Epithelial cell of proximal tubule (primary cell): ENCODE measurements around the gene APBB2. TPM values are rescaled to one million over a fixed set of nuclear protein-coding genes. Genes with fewer than 3 reads are reported as not detected.

Source experiments
- DNase-seq: peaks from one replicate; pipeline ENCODE4 v3.0.0-alpha.2; 2011; ENCODE audit warnings: low read depth
- H3K4me3 ChIP-seq: 2 replicates; pipeline ENCODE4 v1.5.1; 2011; ENCODE audit warnings: low read depth, mild to moderate bottlenecking, low read length
- CTCF ChIP-seq: conservative IDR thresholded peaks from 2 replicates; pipeline ENCODE4 v1.5.1; 2012; ENCODE audit warnings: low read depth, mild to moderate bottlenecking, low read length
- total RNA-seq: library from RNA; depleted of rRNA; stranded (reverse); fragments of >200 nt; gene quantifications from 2 replicates; pipeline ENCODE4 v1.2.3, GENCODE V29; 2015

The APBB2 gene
- total RNA-seq, 1 donor from 2014 or later, result 27.9 TPM

- no peak overlapping the region for H3K4me3 ChIP-seq
- no peak for DNase-seq
- TF ChIP-seq CTCF, result no peak
Observed at GRCh38 chr4:41038304-41038703, 176.0 kb downstream of the APBB2 start.

GRCh38 chr4:41029098-41029497, 185.2 kb downstream of the APBB2 start:
- H3K4me3 ChIP-seq, result no peak overlapping the region
- no peak for DNase-seq
- no peak for TF ChIP-seq CTCF

DNA sequence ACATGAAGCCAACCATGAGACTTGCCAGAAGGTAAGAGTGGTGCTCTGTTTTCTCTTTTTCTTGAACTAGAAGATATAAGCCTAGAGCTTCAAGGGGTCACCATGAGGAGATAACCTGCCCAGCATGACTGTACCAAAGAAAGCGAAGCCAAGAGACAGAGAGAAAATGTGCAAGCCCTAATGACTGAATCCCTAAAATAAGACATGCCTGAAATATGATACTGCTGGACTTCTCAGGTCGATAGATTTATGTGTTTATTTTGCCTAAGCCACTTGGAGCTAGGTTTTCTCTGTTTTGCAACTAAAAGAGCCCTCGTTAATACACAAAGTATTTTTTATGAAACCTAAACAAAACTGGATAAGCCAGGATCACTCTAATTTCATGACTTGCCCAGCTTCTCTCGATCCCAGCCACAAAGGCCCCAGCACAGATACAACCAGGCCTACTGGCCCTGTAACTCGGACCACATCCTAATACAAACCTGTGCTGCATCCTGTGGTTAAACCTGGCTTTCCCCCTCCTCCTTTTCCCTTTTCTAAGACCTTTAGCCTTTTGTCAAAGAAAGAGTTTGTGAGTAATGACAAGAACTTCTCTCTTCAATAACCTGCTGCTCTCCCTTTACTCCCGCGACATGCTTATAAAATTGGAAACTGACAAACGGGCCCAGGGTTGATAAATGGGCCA, 185.8 kb downstream of the APBB2 start:
- no peak for TF ChIP-seq CTCF
- H3K4me3 ChIP-seq, result no peak overlapping the region
- no peak for DNase-seq

DNA sequence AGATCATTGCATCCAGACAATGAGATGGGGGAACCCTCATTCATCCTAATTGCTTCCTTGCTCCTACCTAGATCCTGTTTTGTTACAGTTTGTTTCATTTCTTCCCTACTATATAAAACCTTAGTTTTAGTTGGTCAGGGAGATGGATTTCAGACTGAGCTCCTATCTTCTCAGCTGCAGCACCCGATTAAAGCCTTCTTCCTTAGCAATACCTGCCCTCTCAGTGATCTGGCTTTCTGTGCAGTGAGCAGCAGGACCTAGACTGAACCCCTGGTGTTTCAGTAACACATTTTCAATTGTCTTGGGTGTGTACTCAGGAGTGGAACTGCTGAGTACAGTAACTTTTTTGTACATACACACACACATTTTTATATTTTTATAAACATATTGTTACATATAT, 187.4 kb downstream of the APBB2 start:
- no peak for DNase-seq
- no peak for TF ChIP-seq CTCF

DNA sequence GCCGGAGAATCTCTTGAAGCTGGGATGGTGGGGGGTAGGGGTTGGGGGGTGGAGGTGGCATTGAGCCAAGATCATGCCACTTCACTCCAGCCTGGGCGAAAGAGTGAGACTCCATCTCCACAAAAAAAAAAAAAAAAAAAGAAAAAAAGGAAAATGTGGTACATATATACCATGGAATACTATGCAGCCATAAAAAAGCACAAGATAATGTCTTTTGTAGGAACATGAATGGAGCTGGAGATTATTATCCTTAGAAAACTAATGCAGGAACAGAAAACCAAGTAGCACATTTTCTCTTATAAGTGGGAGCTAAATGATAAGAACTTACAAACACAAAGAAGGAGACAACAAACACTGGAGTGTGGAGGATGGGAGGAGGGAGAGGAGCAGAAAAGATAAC, 188.5 kb downstream of the APBB2 start:
- no peak overlapping the region for H3K4me3 ChIP-seq
- no peak for DNase-seq
- TF ChIP-seq CTCF, result no peak

More for the DNA sequence above, 187.4 kb downstream of the APBB2 start:
- H3K4me3 ChIP-seq, result no peak overlapping the region

DNA sequence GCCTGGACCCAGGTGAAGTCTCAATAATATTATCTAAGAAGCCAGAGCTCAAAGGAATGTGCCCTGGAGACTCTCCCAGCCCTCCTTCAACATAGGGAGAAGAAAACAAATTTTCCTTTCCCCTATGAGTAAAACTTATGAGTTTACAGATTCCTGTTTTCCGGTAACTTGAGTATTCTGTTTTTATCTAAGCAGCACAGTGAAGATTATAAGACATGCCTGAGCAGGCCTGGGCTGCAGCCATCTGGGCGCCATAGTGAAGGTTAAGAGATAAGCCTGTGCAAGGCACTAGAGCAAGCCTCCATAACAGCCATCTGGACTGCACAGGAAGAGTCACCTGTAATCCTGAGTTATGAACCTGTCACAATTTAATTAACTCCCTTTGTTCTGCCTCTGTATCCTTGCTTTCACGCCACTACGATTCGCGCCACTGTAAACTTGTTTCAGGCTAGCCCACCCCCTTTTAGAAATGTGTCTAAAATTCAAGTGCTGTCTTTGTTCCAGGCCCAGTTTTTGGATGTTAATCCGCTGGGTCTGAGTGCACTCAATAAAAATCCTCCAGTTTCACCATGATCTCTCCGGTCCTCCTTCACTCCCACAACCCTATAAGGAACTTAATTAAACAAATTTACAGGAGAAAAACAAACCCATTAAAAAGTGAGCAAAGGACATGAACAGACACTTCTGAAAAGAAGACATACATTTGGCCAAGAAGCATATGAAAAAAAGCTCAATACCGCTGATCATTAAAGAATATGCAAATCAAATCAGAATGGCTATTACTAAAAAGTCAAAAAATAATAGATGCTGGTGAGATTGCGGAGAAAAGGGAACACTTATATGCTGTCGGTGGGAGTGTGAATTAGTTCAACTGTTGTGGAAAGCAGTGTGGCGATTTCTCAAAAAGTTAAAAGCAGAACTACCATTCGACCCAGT, 189.5 kb downstream of the APBB2 start:
- no peak for TF ChIP-seq CTCF
- H3K4me3 ChIP-seq, result no peak overlapping the region
- DNase-seq, result no peak
